Spleen (tissue), 11 donors: ENCODE data around the gene MED7. TPM values are rescaled to one million over a fixed set of nuclear protein-coding genes. Genes with fewer than 3 reads are reported as not detected.
A peak's percentile ranks its signal among the peaks of the same experiment; 100 is the strongest.

Source experiments
- DNase-seq: peaks from one replicate; pipeline ENCODE4 v3.0.0-alpha.2; 2020
- H3K27ac ChIP-seq, 8 donors: fragments of 200-600 bp; sonication (generic) in 7 of 8; 1 replicate in 4 of 8; 2 replicates in 4 of 8; pipeline versions ENCODE4 v1.5.0 to v1.8.0; 2016 to 2021; ENCODE audit warnings: inconsistent platforms in 4 of 8, mild to moderate bottlenecking in 4 of 8, moderate library complexity in 1 of 8
- H3K27me3 ChIP-seq, 7 donors: fragments of 200-600 bp; sonication (generic) in 6 of 7; replicated peaks in 1 of 7; 1 replicate in 4 of 7; 2 replicates in 3 of 7; pipeline versions ENCODE4 v1.5.0 to v1.8.0; 2016 to 2021; ENCODE audit warnings: inconsistent platforms in 3 of 7, mild to moderate bottlenecking in 1 of 7
- H3K36me3 ChIP-seq, 6 donors: fragments of 200-600 bp; sonication (generic) in 5 of 6; 1 replicate in 4 of 6; 2 replicates in 2 of 6; pipeline versions ENCODE4 v1.5.0 to v1.8.0; 2016 to 2021; ENCODE audit warnings: inconsistent platforms in 2 of 6
- H3K4me1 ChIP-seq, 6 donors: fragments of 200-600 bp; sonication (generic) in 5 of 6; 1 replicate in 3 of 6; 2 replicates in 3 of 6; pipeline versions ENCODE4 v1.5.0 to v1.8.0; 2016 to 2021; ENCODE audit warnings: inconsistent platforms in 3 of 6
- H3K4me3 ChIP-seq, 8 donors: fragments of 200-600 bp; sonication (generic) in 7 of 8; 1 replicate in 4 of 8; 2 replicates in 4 of 8; pipeline versions ENCODE4 v1.5.0 to v1.8.0; 2016 to 2021; ENCODE audit warnings: inconsistent platforms in 4 of 8, mild to moderate bottlenecking in 4 of 8, moderate library complexity in 2 of 8
- H3K9me3 ChIP-seq, 8 donors: fragments of 200-600 bp; sonication (generic) in 7 of 8; 1 replicate in 4 of 8; 2 replicates in 4 of 8; pipeline versions ENCODE4 v1.5.0 to v1.8.0; 2016 to 2021; ENCODE audit warnings: inconsistent platforms in 4 of 8
- CTCF ChIP-seq, 11 experiments: fragments of 200-600 bp in 7 of 11; fragments of 450-650 bp in 4 of 11; sonication (generic) in 4 of 11; IDR thresholded peaks in 8 of 11; conservative IDR thresholded peaks in 3 of 11; 1 replicate in 7 of 11; 2 replicates in 4 of 11; pipeline versions ENCODE4 v1.4.0 to v1.8.0; 2016 to 2021; ENCODE audit warnings: antibody characterized with exemption in 11 of 11, inconsistent platforms in 4 of 11, mild to moderate bottlenecking in 1 of 11
- POLR2A ChIP-seq, 3 donors: fragments of 450-650 bp; IDR thresholded peaks; one replicate each; pipeline ENCODE4 v1.5.1; 2017; ENCODE audit warnings: antibody characterized with exemption in 3 of 3, mild to moderate bottlenecking in 1 of 3
- POLR2AphosphoS5 ChIP-seq, 3 donors: sonication (generic); formaldehyde crosslinking; IDR thresholded peaks; one replicate each; pipeline ENCODE4 v1.5.1; 2017; ENCODE audit warnings: antibody characterized with exemption in 3 of 3
- WGBS, 5 donors: extraction: QIAGEN DNeasy Blood & Tissue Kit in 3 of 5; methylation state at CpG; one replicate each; pipeline versions ENCODE4 v1.1.5 to v1.1.7; 2013 to 2018; 5-methylcytosine and 5-hydroxymethylcytosine counted together
- intact Hi-C: fragments of 100-400 bp; cut with DNase I; formaldehyde crosslinking; loops from one replicate; pipeline ENCODE4 v1.15.0; 2023; ENCODE audit warnings: low total_unique reads
- polyA plus RNA-seq, 3 donors: library from polyadenylated mRNA; stranded (reverse); fragments of 200-250 nt; gene quantifications; one replicate each; pipeline ENCODE4 v1.2.1, GENCODE V29; 2013
- total RNA-seq, 7 donors: library from RNA; depleted of rRNA in 3 of 7; stranded (reverse); fragments of >200 nt in 3 of 7; fragmentation: NEBNext Ultra II Directional in 4 of 7; extraction: Animal tissue kit (Norgen Biotek cat#: 25700) in 4 of 7; gene quantifications; one replicate each; pipeline versions ENCODE4 v1.1.0 to v1.2.1, GENCODE V29; 2016 to 2021
- donor health status: healthy with polysubstance abuse.
- donor health status: DM: no; HTN: no; CAD: no; lungs with moderate emphysema.
- donor health status: DM: no; HTN: no; CAD: no.
- donor health status: Bipolar disorder and iron deficiency.
- donor health status: healthy.
- donor health status: DM: no; HTN: no; CAD: no.
- donor health status: DM: yes; HTN: yes; CAD: no.

MED7 gene
- total and polyA plus RNA-seq, 10 donors, result 9.5 to 27.0 (median 14.9) TPM

GRCh38 chr5:157115012-157115411 is 27.7 kb downstream of the MED7 start:
- H3K27ac ChIP-seq, result peak overlapping the region in 2 of 8 donors; percentile 12 to 38
- TF ChIP-seq POLR2A (IDR thresholded peaks at IDR 0.05), result no peak
- no peak for DNase-seq
- H3K27me3 ChIP-seq, result no peaks in the 10 kb centered on the region
- intact Hi-C loops, result no loop called here
- H3K4me3 ChIP-seq, result no peak overlapping the region
- no peaks in the 10 kb centered on the region for H3K36me3 ChIP-seq
- H3K9me3 ChIP-seq, result no peaks in the 10 kb centered on the region
- peaks cover 0 to 17% (median 6%) of the 10 kb centered on the region in 6 donors for H3K4me1 ChIP-seq

GRCh38 chr5:157113002-157113401 is 29.7 kb downstream of the MED7 start:
- Histone ChIP-seq H3K27ac (peak overlapping the region in 3 of 8 donors; percentile 44 to 56 (median 55)), H3K36me3 (no peaks in the 10 kb centered on the region), H3K4me3 (no peak overlapping the region), H3K9me3 (no peaks in the 10 kb centered on the region), H3K27me3 (no peaks in the 10 kb centered on the region), H3K4me1 (peaks cover 0 to 37% (median 22%) of the 10 kb centered on the region in 6 donors)
- intact Hi-C loops, result no loop called here
- 44 to 59% (median 46%) methylated on average over 5 of the region's 5 CpGs for WGBS, 5 donors
- no peak for DNase-seq
- no peak for TF ChIP-seq CTCF (IDR thresholded peaks at IDR 0.05 in 8 of 11, conservative IDR thresholded peaks at IDR 0.05 in 3 of 11)
- peak in 1 of 3 donors; percentile 11 for TF ChIP-seq POLR2AphosphoS5 (IDR thresholded peaks at IDR 0.05)

GRCh38 chr5:157109744-157110143 is 32.9 kb downstream of the MED7 start:
- TF ChIP-seq CTCF (IDR thresholded peaks at IDR 0.05 in 8 of 11, conservative IDR thresholded peaks at IDR 0.05 in 3 of 11) (no peak), POLR2AphosphoS5 (IDR thresholded peaks at IDR 0.05) (peak in 1 of 3 donors; percentile 79)
- no peak for DNase-seq
- no peaks in the 10 kb centered on the region for H3K27me3 ChIP-seq
- WGBS, 5 donors, result 7 to 21% (median 15%) methylated on average over 1 of the region's 1 CpG
- intact Hi-C loops, result no loop called here
- H3K36me3 ChIP-seq, result peaks cover 0 to 14% (median 0%) of the 10 kb centered on the region in 6 donors
- H3K4me1 ChIP-seq, result peaks cover 0 to 64% (median 36%) of the 10 kb centered on the region in 6 donors
- H3K27ac ChIP-seq, result peak overlapping the region; percentile 78 to 96 (median 84)
- peak overlapping the region in 3 of 8 donors; percentile 31 to 67 (median 37) for H3K4me3 ChIP-seq
- no peaks in the 10 kb centered on the region for H3K9me3 ChIP-seq

- Histone ChIP-seq H3K4me3 (peak within 1 kb of the TSS in 7 of 8 donors; percentile 3 to 67 (median 31)), H3K27me3 (no peaks in the 10 kb centered on the region), H3K9me3 (no peaks in the 10 kb centered on the region), H3K27ac (peak within 1 kb of the TSS; percentile 78 to 96 (median 84)), H3K4me1 (peaks cover 0 to 71% (median 36%) of the 10 kb centered on the region in 6 donors), H3K36me3 (peaks cover 0 to 21% (median 0%) of the 10 kb centered on the region in 6 donors)
- TF ChIP-seq POLR2A (IDR thresholded peaks at IDR 0.05), result peak in 1 of 3 donors; percentile 83
- peak in 1 of 3 donors; percentile 93 for TF ChIP-seq POLR2AphosphoS5 (IDR thresholded peaks at IDR 0.05)
- TF ChIP-seq CTCF (IDR thresholded peaks at IDR 0.05 in 8 of 11, conservative IDR thresholded peaks at IDR 0.05 in 3 of 11), result no peak
- intact Hi-C loops, result no loop called here
- peak; percentile 86 for DNase-seq
- WGBS, 5 donors, result 19 to 25% (median 20%) methylated on average over 4 of the region's 4 CpGs
These were observed 33.7 kb downstream of the MED7 start, which contains the start of gene HAVCR2 for GRCh38 chr5:157108976-157109375. TSS of gene HAVCR2 (minus strand) at chr5:157109044. CDS start at chr5:157108983, 61 bp downstream.
